ENCODE data around the gene TMIGD1. TPM values are rescaled to one million over a fixed set of nuclear protein-coding genes. Genes with fewer than 3 reads are reported as not detected.

The TMIGD1 gene
- total and polyA plus RNA-seq, 10 of the 15 experiments (the other 5 are each of a cell fraction or from before 2014, with no cell fraction given) = not detected

DNA sequence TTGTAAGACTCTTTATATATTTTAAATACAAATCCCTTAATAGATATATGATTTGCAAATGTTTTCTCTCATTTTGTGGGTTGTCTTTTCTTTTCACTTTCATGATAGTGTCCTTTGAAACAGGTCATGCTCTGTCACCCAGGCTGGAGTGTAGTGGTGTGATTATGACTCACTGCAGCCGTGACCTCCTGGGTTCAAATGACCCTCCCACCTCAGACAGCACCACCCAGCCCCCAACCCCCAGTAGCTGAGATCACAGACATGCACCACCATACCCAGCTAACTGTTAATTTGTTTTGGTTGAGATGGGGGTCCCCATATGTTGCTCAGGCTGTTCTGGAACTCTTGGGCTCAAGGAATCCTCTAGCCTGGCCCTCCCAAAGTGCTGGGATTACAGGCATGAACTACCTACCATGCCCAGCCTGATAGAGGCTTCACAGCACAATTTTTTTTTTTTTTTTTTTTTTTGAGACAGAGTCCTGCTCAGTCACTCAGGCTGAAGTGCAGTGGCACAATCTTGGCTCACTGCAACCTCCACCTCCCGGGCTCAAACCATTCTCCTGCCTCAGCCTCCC, 18.5 kb upstream of the TMIGD1 start (continued):
- TF ChIP-seq NR2F1 (conservative IDR thresholded peaks at IDR 0.05) (peak; percentile 98), IKZF1 (conservative IDR thresholded peaks at IDR 0.05) (peak; percentile 58), CREM (IDR thresholded peaks at IDR 0.05; ENCODE audit: low read depth) (0 out of 2 replicates have a peak, but pooled peaks have one; percentile 42), KDM1A (IDR thresholded peaks at IDR 0.05; ENCODE audit: borderline replicate concordance) (no peak), BCL11A (IDR thresholded peaks at IDR 0.05; ENCODE audit: low read depth, low read length) (peak; percentile 54; the same call in 1 of the 2 replicates), MEF2B (IDR thresholded peaks at IDR 0.05; ENCODE audit: partially characterized antibody, poor library complexity, severe bottlenecking) (no peak), TCF12 (IDR thresholded peaks at IDR 0.05; ENCODE audit: low read depth, low read length) (no peak), NFYA (IDR thresholded peaks at IDR 0.05; ENCODE audit: borderline replicate concordance, low read depth, low read length) (no peak), CREB1 (IDR thresholded peaks at IDR 0.05; ENCODE audit: low read depth) (peak; percentile 26; the same call in 1 of the 2 replicates), PAX5 (IDR thresholded peaks at IDR 0.05; ENCODE audit: borderline replicate concordance, low read depth, low read length) (peak; percentile 95), CBFB (IDR thresholded peaks at IDR 0.05; ENCODE audit: low read depth) (no peak), JUNB (IDR thresholded peaks at IDR 0.05) (peak; percentile 82), HCFC1 (IDR thresholded peaks at IDR 0.05; ENCODE audit: low read length) (no peak), ZSCAN29 (IDR thresholded peaks at IDR 0.05) (no peak)
- TF ChIP-seq, protein P1, sequence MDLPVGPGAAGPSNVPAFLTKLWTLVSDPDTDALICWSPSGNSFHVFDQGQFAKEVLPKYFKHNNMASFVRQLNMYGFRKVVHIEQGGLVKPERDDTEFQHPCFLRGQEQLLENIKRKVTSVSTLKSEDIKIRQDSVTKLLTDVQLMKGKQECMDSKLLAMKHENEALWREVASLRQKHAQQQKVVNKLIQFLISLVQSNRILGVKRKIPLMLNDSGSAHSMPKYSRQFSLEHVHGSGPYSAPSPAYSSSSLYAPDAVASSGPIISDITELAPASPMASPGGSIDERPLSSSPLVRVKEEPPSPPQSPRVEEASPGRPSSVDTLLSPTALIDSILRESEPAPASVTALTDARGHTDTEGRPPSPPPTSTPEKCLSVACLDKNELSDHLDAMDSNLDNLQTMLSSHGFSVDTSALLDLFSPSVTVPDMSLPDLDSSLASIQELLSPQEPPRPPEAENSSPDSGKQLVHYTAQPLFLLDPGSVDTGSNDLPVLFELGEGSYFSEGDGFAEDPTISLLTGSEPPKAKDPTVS (IDR thresholded peaks at IDR 0.05; ENCODE audit: low read depth, low read length) = no peak
- TF ChIP-seq, protein P2, sequence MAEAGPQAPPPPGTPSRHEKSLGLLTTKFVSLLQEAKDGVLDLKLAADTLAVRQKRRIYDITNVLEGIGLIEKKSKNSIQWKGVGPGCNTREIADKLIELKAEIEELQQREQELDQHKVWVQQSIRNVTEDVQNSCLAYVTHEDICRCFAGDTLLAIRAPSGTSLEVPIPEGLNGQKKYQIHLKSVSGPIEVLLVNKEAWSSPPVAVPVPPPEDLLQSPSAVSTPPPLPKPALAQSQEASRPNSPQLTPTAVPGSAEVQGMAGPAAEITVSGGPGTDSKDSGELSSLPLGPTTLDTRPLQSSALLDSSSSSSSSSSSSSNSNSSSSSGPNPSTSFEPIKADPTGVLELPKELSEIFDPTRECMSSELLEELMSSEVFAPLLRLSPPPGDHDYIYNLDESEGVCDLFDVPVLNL (IDR thresholded peaks at IDR 0.05; ENCODE audit: low read depth, low read length) = no peak
- TF ChIP-seq, protein P3, sequence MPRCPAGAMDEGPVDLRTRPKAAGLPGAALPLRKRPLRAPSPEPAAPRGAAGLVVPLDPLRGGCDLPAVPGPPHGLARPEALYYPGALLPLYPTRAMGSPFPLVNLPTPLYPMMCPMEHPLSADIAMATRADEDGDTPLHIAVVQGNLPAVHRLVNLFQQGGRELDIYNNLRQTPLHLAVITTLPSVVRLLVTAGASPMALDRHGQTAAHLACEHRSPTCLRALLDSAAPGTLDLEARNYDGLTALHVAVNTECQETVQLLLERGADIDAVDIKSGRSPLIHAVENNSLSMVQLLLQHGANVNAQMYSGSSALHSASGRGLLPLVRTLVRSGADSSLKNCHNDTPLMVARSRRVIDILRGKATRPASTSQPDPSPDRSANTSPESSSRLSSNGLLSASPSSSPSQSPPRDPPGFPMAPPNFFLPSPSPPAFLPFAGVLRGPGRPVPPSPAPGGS (IDR thresholded peaks at IDR 0.05; ENCODE audit: borderline replicate concordance, insufficient read depth, low read depth, low read length, poor library complexity, severe bottlenecking) = no peak
- TF ChIP-seq, protein P4, sequence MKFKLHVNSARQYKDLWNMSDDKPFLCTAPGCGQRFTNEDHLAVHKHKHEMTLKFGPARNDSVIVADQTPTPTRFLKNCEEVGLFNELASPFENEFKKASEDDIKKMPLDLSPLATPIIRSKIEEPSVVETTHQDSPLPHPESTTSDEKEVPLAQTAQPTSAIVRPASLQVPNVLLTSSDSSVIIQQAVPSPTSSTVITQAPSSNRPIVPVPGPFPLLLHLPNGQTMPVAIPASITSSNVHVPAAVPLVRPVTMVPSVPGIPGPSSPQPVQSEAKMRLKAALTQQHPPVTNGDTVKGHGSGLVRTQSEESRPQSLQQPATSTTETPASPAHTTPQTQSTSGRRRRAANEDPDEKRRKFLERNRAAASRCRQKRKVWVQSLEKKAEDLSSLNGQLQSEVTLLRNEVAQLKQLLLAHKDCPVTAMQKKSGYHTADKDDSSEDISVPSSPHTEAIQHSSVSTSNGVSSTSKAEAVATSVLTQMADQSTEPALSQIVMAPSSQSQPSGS (IDR thresholded peaks at IDR 0.05; ENCODE audit: low read length) = 0 out of 2 replicates have a peak, but pooled peaks have one; percentile 21
- TF ChIP-seq, protein P5, sequence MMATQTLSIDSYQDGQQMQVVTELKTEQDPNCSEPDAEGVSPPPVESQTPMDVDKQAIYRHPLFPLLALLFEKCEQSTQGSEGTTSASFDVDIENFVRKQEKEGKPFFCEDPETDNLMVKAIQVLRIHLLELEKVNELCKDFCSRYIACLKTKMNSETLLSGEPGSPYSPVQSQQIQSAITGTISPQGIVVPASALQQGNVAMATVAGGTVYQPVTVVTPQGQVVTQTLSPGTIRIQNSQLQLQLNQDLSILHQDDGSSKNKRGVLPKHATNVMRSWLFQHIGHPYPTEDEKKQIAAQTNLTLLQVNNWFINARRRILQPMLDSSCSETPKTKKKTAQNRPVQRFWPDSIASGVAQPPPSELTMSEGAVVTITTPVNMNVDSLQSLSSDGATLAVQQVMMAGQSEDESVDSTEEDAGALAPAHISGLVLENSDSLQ (IDR thresholded peaks at IDR 0.05) = no peak
- TF ChIP-seq, protein P6, sequence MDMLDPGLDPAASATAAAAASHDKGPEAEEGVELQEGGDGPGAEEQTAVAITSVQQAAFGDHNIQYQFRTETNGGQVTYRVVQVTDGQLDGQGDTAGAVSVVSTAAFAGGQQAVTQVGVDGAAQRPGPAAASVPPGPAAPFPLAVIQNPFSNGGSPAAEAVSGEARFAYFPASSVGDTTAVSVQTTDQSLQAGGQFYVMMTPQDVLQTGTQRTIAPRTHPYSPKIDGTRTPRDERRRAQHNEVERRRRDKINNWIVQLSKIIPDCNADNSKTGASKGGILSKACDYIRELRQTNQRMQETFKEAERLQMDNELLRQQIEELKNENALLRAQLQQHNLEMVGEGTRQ (IDR thresholded peaks at IDR 0.05; ENCODE audit: borderline replicate concordance, low read depth, low read length) = no peak

All from GM12878 (cell line).